ENCODE results near the gene SLC7A8.

DNA sequence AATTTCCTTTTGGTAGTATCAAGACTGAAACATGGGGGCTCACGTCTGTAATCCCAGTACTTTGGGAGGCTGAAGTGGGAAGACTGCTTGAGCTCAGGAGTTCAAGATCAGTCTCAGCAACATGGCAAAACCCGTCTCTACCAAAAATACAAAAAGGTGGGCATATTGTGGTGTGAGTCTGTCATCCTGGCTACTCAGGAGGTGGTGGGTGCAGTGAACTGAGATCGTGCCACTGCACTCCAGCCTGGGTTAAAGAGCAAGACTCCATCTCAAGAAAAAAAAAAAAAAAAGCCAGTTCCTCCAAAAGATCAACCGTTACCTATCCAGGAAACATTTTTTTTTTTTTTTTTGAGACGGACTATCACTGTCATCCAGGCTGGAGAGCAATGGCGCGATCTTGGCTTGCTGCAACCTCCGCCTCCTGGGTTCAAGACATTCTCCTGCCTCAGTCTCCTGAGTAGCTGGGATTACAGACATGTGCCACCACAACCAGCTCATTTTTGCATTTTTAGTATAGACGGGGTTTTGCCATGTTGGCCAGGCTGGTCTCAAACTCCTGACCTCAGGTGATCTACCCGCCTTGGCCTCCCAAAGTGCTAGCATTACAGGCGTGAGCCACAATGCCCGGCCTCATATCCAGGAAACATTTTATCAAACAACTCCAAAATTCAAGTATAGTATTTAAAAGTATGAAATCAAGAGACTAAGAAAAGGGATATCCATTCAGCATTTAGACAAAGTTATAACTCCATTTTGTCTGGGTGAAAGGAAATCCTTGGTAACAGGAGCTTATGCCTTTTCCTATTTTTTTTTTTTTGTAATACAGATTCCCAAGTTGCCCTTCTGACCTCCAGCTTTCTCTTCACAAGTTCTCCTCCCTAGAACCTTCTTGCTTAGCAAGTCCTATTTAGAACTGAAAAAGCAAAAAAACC lies 91.9 kb downstream of the SLC7A8 start:
- TF ChIP-seq, protein P1, sequence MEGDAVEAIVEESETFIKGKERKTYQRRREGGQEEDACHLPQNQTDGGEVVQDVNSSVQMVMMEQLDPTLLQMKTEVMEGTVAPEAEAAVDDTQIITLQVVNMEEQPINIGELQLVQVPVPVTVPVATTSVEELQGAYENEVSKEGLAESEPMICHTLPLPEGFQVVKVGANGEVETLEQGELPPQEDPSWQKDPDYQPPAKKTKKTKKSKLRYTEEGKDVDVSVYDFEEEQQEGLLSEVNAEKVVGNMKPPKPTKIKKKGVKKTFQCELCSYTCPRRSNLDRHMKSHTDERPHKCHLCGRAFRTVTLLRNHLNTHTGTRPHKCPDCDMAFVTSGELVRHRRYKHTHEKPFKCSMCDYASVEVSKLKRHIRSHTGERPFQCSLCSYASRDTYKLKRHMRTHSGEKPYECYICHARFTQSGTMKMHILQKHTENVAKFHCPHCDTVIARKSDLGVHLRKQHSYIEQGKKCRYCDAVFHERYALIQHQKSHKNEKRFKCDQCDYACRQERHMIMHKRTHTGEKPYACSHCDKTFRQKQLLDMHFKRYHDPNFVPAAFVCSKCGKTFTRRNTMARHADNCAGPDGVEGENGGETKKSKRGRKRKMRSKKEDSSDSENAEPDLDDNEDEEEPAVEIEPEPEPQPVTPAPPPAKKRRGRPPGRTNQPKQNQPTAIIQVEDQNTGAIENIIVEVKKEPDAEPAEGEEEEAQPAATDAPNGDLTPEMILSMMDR (conservative IDR thresholded peaks at IDR 0.05; ENCODE audit: low read length): no peak
- no peak for TF ChIP-seq EZH2phosphoT487 (IDR thresholded peaks at IDR 0.05; ENCODE audit: borderline replicate concordance, low read depth, low read length)
